ENCODE results near the gene RIMOC1.

DNA sequence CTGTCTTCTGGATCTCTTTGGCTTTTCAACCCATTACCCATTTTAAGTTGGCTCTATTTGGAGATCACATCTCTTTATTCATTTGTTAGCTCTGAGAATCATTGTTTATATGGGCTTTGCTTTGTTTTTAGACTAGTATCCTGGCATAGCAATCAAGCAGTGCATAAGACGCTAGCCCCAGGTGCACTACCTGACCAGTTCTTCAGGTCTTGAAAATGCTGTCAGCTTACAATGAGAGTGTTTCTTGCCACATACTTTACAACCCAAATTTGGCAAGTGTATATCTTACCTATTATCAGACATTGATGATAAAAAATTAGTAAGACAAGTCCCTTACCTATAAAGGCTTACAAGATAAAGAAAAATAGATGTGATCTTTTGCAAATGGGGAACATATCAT lies 46.2 kb upstream of the RIMOC1 start:
- TF ChIP-seq, protein P1, sequence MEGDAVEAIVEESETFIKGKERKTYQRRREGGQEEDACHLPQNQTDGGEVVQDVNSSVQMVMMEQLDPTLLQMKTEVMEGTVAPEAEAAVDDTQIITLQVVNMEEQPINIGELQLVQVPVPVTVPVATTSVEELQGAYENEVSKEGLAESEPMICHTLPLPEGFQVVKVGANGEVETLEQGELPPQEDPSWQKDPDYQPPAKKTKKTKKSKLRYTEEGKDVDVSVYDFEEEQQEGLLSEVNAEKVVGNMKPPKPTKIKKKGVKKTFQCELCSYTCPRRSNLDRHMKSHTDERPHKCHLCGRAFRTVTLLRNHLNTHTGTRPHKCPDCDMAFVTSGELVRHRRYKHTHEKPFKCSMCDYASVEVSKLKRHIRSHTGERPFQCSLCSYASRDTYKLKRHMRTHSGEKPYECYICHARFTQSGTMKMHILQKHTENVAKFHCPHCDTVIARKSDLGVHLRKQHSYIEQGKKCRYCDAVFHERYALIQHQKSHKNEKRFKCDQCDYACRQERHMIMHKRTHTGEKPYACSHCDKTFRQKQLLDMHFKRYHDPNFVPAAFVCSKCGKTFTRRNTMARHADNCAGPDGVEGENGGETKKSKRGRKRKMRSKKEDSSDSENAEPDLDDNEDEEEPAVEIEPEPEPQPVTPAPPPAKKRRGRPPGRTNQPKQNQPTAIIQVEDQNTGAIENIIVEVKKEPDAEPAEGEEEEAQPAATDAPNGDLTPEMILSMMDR (conservative IDR thresholded peaks at IDR 0.05), result no peak
- no peak for TF ChIP-seq ZFX (IDR thresholded peaks at IDR 0.05)

All from C4-2B (cell line).